ENCODE results near the gene CENPF. TPM values are rescaled to one million over a fixed set of nuclear protein-coding genes. Genes with fewer than 3 reads are reported as not detected.

The CENPF gene
- total RNA-seq, 1 experiment from 2014 or later = 135 TPM

DNA sequence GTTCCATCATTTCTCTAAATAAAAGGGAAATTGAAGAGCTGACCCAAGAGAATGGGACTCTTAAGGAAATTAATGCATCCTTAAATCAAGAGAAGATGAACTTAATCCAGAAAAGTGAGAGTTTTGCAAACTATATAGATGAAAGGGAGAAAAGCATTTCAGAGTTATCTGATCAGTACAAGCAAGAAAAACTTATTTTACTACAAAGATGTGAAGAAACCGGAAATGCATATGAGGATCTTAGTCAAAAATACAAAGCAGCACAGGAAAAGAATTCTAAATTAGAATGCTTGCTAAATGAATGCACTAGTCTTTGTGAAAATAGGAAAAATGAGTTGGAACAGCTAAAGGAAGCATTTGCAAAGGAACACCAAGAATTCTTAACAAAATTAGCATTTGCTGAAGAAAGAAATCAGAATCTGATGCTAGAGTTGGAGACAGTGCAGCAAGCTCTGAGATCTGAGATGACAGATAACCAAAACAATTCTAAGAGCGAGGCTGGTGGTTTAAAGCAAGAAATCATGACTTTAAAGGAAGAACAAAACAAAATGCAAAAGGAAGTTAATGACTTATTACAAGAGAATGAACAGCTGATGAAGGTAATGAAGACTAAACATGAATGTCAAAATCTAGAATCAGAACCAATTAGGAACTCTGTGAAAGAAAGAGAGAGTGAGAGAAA is 38.4 kb downstream of the CENPF start:
- no peaks in the 10 kb centered on the region for H3K9me3 Mint-ChIP-seq (ENCODE audit: unreplicated experiment)
- H3K27ac Mint-ChIP-seq (ENCODE audit: low read depth, unreplicated experiment) = no peak overlapping the region
- DNase-seq (ENCODE audit: unreplicated experiment) = no peak
- no peak overlapping the region for H3K4me3 Mint-ChIP-seq (ENCODE audit: unreplicated experiment)
- no peak for TF ChIP-seq CTCF (IDR thresholded peaks at IDR 0.05; ENCODE audit: unreplicated experiment)
- CTCF ChIA-PET = interaction anchor here (0.5 to 12.4 kb wide), 15 partner anchors 9 to 1269 kb away, joined by 3 to 264 read pairs (median 4); no protein-coding TSS in a partner anchor
- peaks cover 40% of the 10 kb centered on the region for H3K36me3 Mint-ChIP-seq (ENCODE audit: insufficient read depth, unreplicated experiment)
- BruUV-seq (replicated peaks) = no TSS peak
- H3K4me1 Mint-ChIP-seq (ENCODE audit: insufficient read depth, unreplicated experiment) = no peaks in the 10 kb centered on the region
- POLR2A ChIA-PET = interaction anchor here (0.6 to 1.4 kb wide), 5 partner anchors 11 to 926 kb away, joined by 3 to 5 read pairs (median 4); no protein-coding TSS in a partner anchor
- H3K27me3 Mint-ChIP-seq (ENCODE audit: insufficient read depth, unreplicated experiment) = no peaks in the 10 kb centered on the region
- intact Hi-C loops (cut with micrococcal nuclease) = no loop called here

DNA sequence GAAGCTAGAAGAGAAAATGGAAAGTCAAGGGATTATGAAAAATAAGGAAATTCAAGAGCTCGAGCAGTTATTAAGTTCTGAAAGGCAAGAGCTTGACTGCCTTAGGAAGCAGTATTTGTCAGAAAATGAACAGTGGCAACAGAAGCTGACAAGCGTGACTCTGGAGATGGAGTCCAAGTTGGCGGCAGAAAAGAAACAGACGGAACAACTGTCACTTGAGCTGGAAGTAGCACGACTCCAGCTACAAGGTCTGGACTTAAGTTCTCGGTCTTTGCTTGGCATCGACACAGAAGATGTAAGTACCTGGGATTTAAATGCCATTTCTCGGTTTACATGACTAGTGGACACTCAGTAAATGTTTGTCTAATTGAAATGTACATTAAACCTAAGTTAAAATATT is 40.0 kb downstream of the CENPF start:
- ChIA-PET POLR2A (interaction anchor here (0.5 to 1.3 kb wide), 3 partner anchors 10 to 875 kb away, joined by 3 to 4 read pairs (median 3); no protein-coding TSS in a partner anchor), CTCF (interaction anchor here (0.5 to 12.4 kb wide), 20 partner anchors 9 to 1575 kb away, joined by 3 to 264 read pairs (median 6); no protein-coding TSS in a partner anchor)
- intact Hi-C loops (cut with micrococcal nuclease) = no loop called here
- Mint-ChIP-seq H3K36me3 (ENCODE audit: insufficient read depth, unreplicated experiment) (peaks cover 36% of the 10 kb centered on the region), H3K4me3 (ENCODE audit: unreplicated experiment) (no peak overlapping the region), H3K9me3 (ENCODE audit: unreplicated experiment) (no peaks in the 10 kb centered on the region), H3K27me3 (ENCODE audit: insufficient read depth, unreplicated experiment) (no peaks in the 10 kb centered on the region), H3K27ac (ENCODE audit: low read depth, unreplicated experiment) (no peak overlapping the region), H3K4me1 (ENCODE audit: insufficient read depth, unreplicated experiment) (no peaks in the 10 kb centered on the region)
- BruUV-seq (replicated peaks) = no TSS peak
- no peak for DNase-seq (ENCODE audit: unreplicated experiment)
- no peak for TF ChIP-seq CTCF (IDR thresholded peaks at IDR 0.05; ENCODE audit: unreplicated experiment)

- H3K27ac Mint-ChIP-seq (ENCODE audit: low read depth, unreplicated experiment) = no peak overlapping the region
- H3K9me3 Mint-ChIP-seq (ENCODE audit: unreplicated experiment) = no peaks in the 10 kb centered on the region
- TF ChIP-seq CTCF (IDR thresholded peaks at IDR 0.05; ENCODE audit: unreplicated experiment) = no peak
- H3K27me3 Mint-ChIP-seq (ENCODE audit: insufficient read depth, unreplicated experiment) = no peaks in the 10 kb centered on the region
- H3K4me3 Mint-ChIP-seq (ENCODE audit: unreplicated experiment) = no peak overlapping the region
- H3K36me3 Mint-ChIP-seq (ENCODE audit: insufficient read depth, unreplicated experiment) = peaks cover 40% of the 10 kb centered on the region
- DNase-seq (ENCODE audit: unreplicated experiment) = no peak
- CTCF ChIA-PET = interaction anchor here (0.5 to 12.4 kb wide), 17 partner anchors 8 to 1271 kb away, joined by 3 to 224 read pairs (median 6); no protein-coding TSS in a partner anchor
- no peaks in the 10 kb centered on the region for H3K4me1 Mint-ChIP-seq (ENCODE audit: insufficient read depth, unreplicated experiment)
- POLR2A ChIA-PET = interaction anchor here (0.5 to 0.6 kb wide), 2 partner anchors 157 to 330 kb away, joined by 3 to 4 read pairs; no protein-coding TSS in a partner anchor
- BruUV-seq (replicated peaks) = no TSS peak
- intact Hi-C loops (cut with micrococcal nuclease) = no loop called here
These were observed 42.7 kb downstream of the CENPF start for GRCh38 chr1:214645712-214646111.

- ChIA-PET POLR2A (interaction anchor here (1.3 kb wide), 1 partner anchor 375 kb away, joined by 3 read pairs; no protein-coding TSS in a partner anchor), CTCF (interaction anchor here (0.5 to 9.4 kb wide), 13 partner anchors 8 to 1546 kb away, joined by 3 to 197 read pairs (median 4); no protein-coding TSS in a partner anchor)
- Mint-ChIP-seq H3K27me3 (ENCODE audit: insufficient read depth, unreplicated experiment) (no peaks in the 10 kb centered on the region), H3K27ac (ENCODE audit: low read depth, unreplicated experiment) (no peak overlapping the region), H3K4me3 (ENCODE audit: unreplicated experiment) (no peak overlapping the region), H3K36me3 (ENCODE audit: insufficient read depth, unreplicated experiment) (peaks cover 58% of the 10 kb centered on the region), H3K9me3 (ENCODE audit: unreplicated experiment) (no peaks in the 10 kb centered on the region), H3K4me1 (ENCODE audit: insufficient read depth, unreplicated experiment) (no peaks in the 10 kb centered on the region)
- DNase-seq (ENCODE audit: unreplicated experiment) = no peak
- BruUV-seq (replicated peaks) = no TSS peak
- no peak for TF ChIP-seq CTCF (IDR thresholded peaks at IDR 0.05; ENCODE audit: unreplicated experiment)
- intact Hi-C loops (cut with micrococcal nuclease) = no loop called here
These were observed 45.8 kb downstream of the CENPF start for GRCh38 chr1:214648801-214649200.
